Measurements from ENCODE around the gene PFKFB2.

PFKFB2 gene

GRCh38 chr1:207052911-207053769 is at the start of gene PFKFB2:
TSS of gene PFKFB2 (plus strand) at chr1:207053275. CDS start at chr1:207054718, 1,443 bp downstream.
- DNase-seq (ENCODE audit: low read depth), result peak; percentile 86

- no peak for DNase-seq (ENCODE audit: low read depth)
Observed at GRCh38 chr1:207004931-207005830, 47.9 kb upstream of the PFKFB2 start.

- DNase-seq (ENCODE audit: low read depth), result no peak
Observed at GRCh38 chr1:207006083-207006482, 47.0 kb upstream of the PFKFB2 start.

DNA sequence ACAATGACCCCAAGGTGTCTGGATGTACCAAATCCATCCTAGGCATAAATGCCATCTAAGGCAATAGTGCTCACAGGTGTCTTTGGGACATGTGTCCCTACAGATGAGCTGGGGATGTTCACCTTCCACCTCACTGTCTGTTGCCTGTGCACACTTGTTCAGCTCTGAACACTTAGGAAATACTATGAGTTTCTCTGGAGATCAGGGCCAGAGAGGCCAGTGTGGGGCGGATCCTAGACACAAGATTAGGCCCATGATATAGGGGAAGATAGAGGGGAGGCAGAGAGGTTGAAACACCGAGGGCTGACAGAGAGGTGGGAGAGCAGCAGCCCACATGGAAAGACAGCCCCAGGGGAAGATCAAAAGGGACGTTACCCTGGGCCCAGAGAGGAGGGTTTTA is 46.2 kb upstream of the PFKFB2 start:
- DNase-seq (ENCODE audit: low read depth), result no peak

- no peak for DNase-seq (ENCODE audit: low read depth)
Observed at GRCh38 chr1:207007352-207008033, 45.6 kb upstream of the PFKFB2 start.

- DNase-seq (ENCODE audit: low read depth), result no peak
Observed at GRCh38 chr1:207009182-207009850, 43.8 kb upstream of the PFKFB2 start.

DNA sequence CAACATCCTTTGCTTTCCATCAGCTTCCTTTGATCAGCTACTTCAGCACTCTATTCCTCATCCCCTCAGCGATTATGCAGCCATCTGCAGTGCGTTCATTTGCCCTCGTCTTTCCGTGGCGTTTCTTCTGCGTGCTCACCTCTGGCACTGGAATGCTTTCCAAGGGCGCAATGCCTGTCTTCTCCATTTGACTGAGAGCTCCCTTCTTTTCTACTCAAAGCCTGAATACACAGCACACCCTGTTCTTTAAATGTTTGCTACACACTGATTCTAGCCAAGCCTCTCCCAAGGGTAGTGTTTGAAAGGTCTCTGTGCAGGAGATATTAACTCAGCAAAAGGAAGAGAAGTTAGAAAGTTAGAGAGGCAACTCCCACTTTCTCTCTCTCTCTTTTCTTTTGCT is 43.1 kb upstream of the PFKFB2 start:
- no peak for DNase-seq (ENCODE audit: low read depth)

DNA sequence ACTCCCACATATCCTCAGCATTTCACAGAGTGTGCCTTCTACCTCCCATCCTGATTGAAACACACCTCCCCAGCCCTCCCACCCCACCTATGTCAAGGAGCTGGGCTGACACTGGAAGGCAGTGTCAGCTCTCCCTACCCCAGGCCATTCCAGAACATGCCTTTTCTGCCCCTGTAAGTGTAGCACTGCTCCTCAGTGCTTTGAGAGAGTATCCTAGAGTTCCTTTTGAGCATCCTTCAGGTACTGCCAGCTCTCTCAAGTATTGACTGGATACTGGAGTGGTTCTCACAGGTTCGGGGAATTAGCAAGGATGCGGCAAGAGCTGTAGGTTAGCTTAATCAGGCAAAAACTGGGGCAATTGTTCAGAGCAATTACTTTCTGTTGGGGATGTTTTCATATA is 42.3 kb upstream of the PFKFB2 start:
- no peak for DNase-seq (ENCODE audit: low read depth)

DNA sequence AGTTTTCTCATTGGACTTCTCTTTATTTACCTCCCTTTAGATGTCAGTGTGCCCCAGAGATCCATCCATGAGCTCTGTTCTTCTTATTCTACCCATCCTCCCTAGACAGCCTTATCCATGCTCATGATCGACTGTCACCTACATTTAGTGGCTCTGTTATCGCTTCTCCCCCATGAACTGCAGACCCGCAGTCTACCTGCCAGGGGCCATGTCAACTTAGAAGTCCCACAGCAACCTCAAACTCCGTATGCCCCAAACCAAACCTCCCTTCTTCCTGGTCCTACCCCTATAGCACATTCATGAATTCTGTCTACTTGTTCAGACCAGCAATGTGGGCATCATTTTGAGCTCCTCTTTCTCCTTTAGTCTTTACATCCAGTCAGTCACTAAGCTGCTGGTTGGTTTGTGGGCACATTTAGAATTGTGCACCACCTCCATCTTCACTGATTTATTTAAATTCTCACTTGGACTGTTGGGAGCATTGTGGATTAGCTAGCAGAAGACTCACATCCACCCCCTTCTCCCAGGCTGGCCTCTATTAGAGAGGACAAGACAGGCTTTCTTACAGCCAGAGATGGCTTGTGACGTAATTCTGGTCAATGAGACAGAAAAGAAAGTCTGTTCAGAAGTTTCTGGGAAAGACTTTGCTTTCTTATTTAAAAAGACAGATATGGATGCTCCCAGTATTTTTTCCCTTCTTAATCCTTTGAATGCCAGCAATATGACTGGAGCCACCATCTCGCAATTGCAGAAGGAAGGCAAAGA is 39.6 kb upstream of the PFKFB2 start:
- DNase-seq (ENCODE audit: low read depth), result no peak

GRCh38 chr1:207014728-207015127 is 38.3 kb upstream of the PFKFB2 start:
- no peak for DNase-seq (ENCODE audit: low read depth)

GRCh38 chr1:207015791-207016190 is 37.3 kb upstream of the PFKFB2 start:
- no peak for DNase-seq (ENCODE audit: low read depth)

- no peak for DNase-seq (ENCODE audit: low read depth)
Observed at GRCh38 chr1:207017615-207018559, 35.2 kb upstream of the PFKFB2 start.

GRCh38 chr1:207018707-207019106 is 34.4 kb upstream of the PFKFB2 start:
- DNase-seq (ENCODE audit: low read depth), result no peak

- DNase-seq (ENCODE audit: low read depth), result no peak
Observed at GRCh38 chr1:207019161-207019560, 33.9 kb upstream of the PFKFB2 start.

DNA sequence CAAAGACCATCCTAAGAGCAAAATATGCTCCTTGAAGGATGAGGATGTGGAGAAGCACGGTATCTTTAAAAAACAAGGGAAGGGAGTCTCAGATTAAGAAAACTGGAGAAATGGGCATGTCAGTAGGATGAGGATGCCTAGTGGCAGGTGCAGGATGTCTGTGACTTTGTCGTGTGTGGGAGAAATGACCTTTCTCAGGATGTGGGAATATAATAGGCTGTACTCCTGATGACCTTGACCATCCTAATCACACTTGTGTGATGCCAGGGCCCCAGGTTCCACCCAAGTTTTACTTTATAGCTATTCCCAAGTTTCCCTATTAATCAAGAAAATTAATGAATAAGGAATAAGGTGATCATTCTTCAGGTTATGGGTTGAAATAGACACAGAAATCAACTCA is 33.4 kb upstream of the PFKFB2 start:
- no peak for DNase-seq (ENCODE audit: low read depth)

DNA sequence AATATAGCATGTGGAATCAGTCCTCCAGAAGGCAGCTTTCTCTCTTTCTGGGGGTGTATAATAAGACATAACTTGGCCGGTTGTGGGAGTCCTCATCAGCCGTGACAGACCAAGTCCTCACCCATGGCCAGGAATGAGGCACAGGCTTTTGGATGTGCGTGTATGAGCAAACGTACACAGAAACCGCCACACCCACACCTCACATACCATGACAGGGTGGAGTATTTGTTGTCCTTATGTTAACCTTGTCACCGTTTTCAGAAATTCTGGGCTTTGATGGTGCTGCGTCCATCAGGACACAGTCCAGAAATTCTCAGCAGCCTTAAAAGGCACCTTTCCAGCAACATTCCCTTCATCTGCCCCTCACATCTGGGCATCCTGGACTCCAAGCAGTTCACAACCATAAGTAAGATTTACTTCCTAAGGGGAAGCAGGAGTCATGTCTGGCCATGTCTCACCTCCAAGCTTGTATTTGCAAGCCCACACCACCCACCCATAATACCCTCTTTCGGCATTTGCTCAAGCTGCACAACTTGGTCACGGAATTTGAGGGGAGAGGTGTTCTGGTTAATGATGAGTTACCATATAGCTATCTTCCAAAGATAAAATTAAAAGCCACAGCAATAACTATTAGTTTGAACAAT is 32.9 kb upstream of the PFKFB2 start:
- no peak for DNase-seq (ENCODE audit: low read depth)

DNA sequence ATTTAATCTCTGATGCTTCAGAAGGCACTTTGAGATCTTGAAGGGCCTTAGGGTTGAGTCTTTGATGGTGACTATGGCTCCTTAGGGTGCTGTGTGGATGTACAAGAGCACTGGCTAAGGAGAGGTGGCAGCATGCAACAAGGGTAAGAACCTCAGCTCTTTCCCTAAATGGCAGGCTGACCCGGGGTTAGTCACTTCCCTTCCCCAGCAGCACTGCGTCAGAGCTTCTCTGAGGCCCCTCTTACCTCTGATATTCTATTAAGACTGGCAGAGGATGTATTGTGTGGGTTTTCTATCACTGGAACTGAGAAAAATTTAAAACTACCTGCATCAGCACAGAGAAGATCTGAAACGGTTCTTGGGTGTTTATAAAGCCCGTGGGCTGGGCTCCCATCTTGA is 32.4 kb upstream of the PFKFB2 start:
- no peak for DNase-seq (ENCODE audit: low read depth)

DNA sequence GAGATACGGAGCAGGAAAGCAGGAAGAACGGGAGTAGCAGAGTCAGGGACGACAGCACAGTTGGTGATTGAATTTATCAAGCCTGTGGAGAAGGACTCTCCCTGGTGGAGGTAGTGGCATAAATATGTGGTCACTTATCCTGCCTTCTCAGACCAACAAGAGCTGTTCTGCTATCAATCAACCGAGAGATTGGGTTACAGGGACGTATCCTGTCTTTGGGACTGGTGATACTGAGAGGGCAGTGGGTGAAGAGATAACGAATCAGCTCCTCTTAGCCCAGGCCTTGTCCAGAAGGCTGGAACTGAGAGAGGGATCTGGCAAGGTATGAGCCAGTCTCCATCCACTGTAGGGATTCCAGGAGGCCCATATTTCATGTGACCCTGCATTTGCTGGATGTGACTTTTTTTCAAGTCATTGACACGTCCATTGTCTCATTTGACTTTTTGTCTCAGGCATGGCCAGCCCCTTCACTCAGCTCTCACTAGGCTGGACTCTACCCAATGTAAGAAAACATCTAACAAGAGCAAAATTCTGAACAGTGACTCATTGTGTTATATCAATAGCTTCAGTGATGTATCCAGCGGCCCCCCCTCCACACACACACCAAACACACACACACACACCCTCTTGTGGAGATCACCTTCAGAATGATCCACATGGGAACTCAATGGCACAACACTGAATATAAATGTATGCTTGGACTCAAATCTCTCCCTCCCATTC is 31.8 kb upstream of the PFKFB2 start:
- DNase-seq (ENCODE audit: low read depth), result no peak

All from stimulated activated CD8-positive, alpha-beta memory T cell treated with anti-CD3 and anti-CD28 coated beads, Interleukin-15, amount 100 ng/mL, for 1 hour (primary cell).